H1 (cell line): ENCODE measurements around the gene SPTBN4. TPM values are rescaled to one million over a fixed set of nuclear protein-coding genes. Genes with fewer than 3 reads are reported as not detected.

Source experiments
- CBX5 ChIP-seq: fragments of 300-800, 300-1000 bp; sonication (generic); IDR thresholded peaks from 2 replicates; pipeline ENCODE4 v1.7.1; 2016; ENCODE audit warnings: antibody characterized with exemption, low read length, low read depth
- CTBP2 ChIP-seq: IDR thresholded peaks from 2 replicates; pipeline ENCODE4 v1.7.0; 2011; ENCODE audit warnings: borderline replicate concordance, mild to moderate bottlenecking, moderate library complexity, mixed read lengths, low read length; ENCODE audit not compliant: insufficient read depth, insufficient read length
- GTF2F1 ChIP-seq: IDR thresholded peaks from 2 replicates; pipeline ENCODE4 v1.6.1; 2012; ENCODE audit warnings: low read depth, low read length, improper control_type of control experiment, borderline replicate concordance
- HDAC2 ChIP-seq, 2 experiments: fragments of 300-600 bp in 1 of 2; sonication (generic) in 1 of 2; IDR thresholded peaks; 2 replicates each; pipeline ENCODE4 v1.6.1; 2011 to 2012; ENCODE audit warnings: low read depth in 2 of 2, low read length in 2 of 2, mild to moderate bottlenecking in 2 of 2, moderate library complexity in 2 of 2, borderline replicate concordance in 1 of 2, inconsistent platforms in 1 of 2
- KDM5A ChIP-seq: fragments of 200-600 bp; IDR thresholded peaks from 2 replicates; pipeline ENCODE4 v1.7.1; 2012; ENCODE audit warnings: mild to moderate bottlenecking, low read length, inconsistent platforms, mixed read lengths
- RFX5 ChIP-seq: IDR thresholded peaks from 2 replicates; pipeline ENCODE4 v1.6.1; 2011; ENCODE audit warnings: low read depth, low read length, improper control_type of control experiment, borderline replicate concordance
- polyA plus RNA-seq, 7 experiments: library from polyadenylated mRNA; depleted of rRNA in 3 of 7; stranded (reverse) in 5 of 7; unstranded in 2 of 7; fragments of >200 nt in 5 of 7; fragments of 200-250 nt in 2 of 7; gene quantifications; 1 replicate in 5 of 7; 2 replicates in 1 of 7; 4 replicates in 1 of 7; pipeline versions ENCODE4 v1.2.1 to v1.2.3, GENCODE V29; 2011 to 2013; ENCODE audit warnings: missing spikeins in 2 of 7, mixed read lengths in 2 of 7
- total RNA-seq: library from RNA; stranded (reverse); fragmentation: NEBNext Ultra II Directional; extraction: Animal tissue kit (Norgen Biotek cat#: 25700); gene quantifications from 2 replicates; pipeline ENCODE4 v1.2.1, GENCODE V29; 2021

Gene SPTBN4
- total and polyA plus RNA-seq, 2 of the 8 experiments (the other 6 are each of a cell fraction or from before 2014, with no cell fraction given), result 1.9 to 3.0 TPM

DNA sequence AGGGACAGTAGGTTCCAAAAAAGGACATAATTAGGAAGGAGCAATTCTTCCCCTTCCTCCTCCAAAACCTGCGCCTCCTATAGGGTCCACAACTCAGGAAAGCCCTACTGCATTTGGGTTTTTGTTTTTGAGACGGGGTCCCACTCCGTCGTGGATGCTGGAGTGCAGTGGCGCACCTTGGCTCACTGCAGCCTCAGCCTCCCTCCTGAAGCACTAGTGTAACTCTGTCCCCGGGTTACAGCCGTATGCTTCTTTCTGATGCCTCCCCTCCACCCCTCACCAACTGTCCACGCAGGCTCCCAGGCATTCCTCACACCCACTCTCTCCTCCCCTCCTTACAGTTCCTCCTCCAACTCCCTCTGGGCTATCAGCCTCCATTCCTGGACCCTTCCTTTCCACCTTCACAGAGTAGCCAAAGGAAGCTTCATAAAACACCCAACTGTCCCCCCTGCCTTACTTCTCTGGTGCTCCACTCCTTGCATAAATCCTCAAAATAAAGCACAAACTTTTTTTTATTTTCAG is 20.5 kb upstream of the SPTBN4 start (continued):
- TF ChIP-seq KDM5A (no peak), HDAC2 (IDR thresholded peaks at IDR 0.05; ENCODE audit: borderline replicate concordance in 1 of 2, low read depth in 2 of 2, low read length in 2 of 2) (no peak), RFX5 (no peak), CBX5 (no peak), CTBP2 (no peak), GTF2F1 (no peak)
- TF ChIP-seq, all 59 proteins: peak for 0
